H9 (cell line): ENCODE results near the gene CPLX1. TPM values are rescaled to one million over a fixed set of nuclear protein-coding genes. Genes with fewer than 3 reads are reported as not detected.

ENCODE experiments used
- DNase-seq: peaks from one replicate; pipeline ENCODE4 v3.0.0-alpha.2; 2017
- H2AFZ ChIP-seq: one replicate; pipeline ENCODE4 v1.6.1; 2013; ENCODE audit warnings: mild to moderate bottlenecking, low read length, control low read depth, moderate library complexity
- H2AK5ac ChIP-seq: 2 replicates; pipeline ENCODE4 v1.6.1; 2013; ENCODE audit warnings: low read length, control low read depth, mixed read lengths; ENCODE audit not compliant: insufficient read length
- H2BK120ac ChIP-seq: one replicate; pipeline ENCODE4 v1.6.1; 2013; ENCODE audit warnings: low read depth, mild to moderate bottlenecking, low read length, control low read depth, inconsistent platforms; ENCODE audit not compliant: poor library complexity, severe bottlenecking
- H2BK12ac ChIP-seq: 2 replicates; pipeline ENCODE4 v1.6.1; 2013; ENCODE audit warnings: low read length, control low read depth, mixed read lengths, low read depth; ENCODE audit not compliant: insufficient read length
- H2BK15ac ChIP-seq: 2 replicates; pipeline ENCODE4 v1.6.1; 2013; ENCODE audit warnings: low read depth, low read length, control low read depth
- H2BK20ac ChIP-seq: one replicate; pipeline ENCODE4 v1.6.1; 2013; ENCODE audit warnings: low read depth, mild to moderate bottlenecking, low read length, control low read depth, inconsistent platforms; ENCODE audit not compliant: poor library complexity, severe bottlenecking
- H2BK5ac ChIP-seq: 2 replicates; pipeline ENCODE4 v1.6.1; 2013; ENCODE audit warnings: low read length, control low read depth, mixed read lengths; ENCODE audit not compliant: insufficient read length
- H3K14ac ChIP-seq: 2 replicates; pipeline ENCODE4 v1.6.1; 2013; ENCODE audit warnings: low read length, control low read depth; ENCODE audit not compliant: insufficient read depth
- H3K18ac ChIP-seq: 2 replicates; pipeline ENCODE4 v1.6.1; 2013; ENCODE audit warnings: low read depth, mild to moderate bottlenecking, mixed read lengths, low read length, control low read depth; ENCODE audit not compliant: insufficient read length
- H3K23ac ChIP-seq: 2 replicates; pipeline ENCODE4 v1.6.1; 2013; ENCODE audit warnings: low read length, control low read depth, mixed read lengths, low read depth; ENCODE audit not compliant: insufficient read length
- H3K23me2 ChIP-seq: 2 replicates; pipeline ENCODE4 v1.6.1; 2013; ENCODE audit warnings: low read depth, mild to moderate bottlenecking, mixed read lengths, low read length, control low read depth; ENCODE audit not compliant: insufficient read length, poor library complexity, severe bottlenecking
- H3K27ac ChIP-seq: 2 replicates; pipeline ENCODE4 v1.5.1; 2013; ENCODE audit warnings: low read length, control low read depth, mixed read lengths, low read depth; ENCODE audit not compliant: insufficient read length
- H3K27me3 ChIP-seq: 2 replicates; pipeline ENCODE4 v1.6.1; 2013; ENCODE audit warnings: low read length, control low read depth, inconsistent platforms; ENCODE audit not compliant: insufficient read depth
- H3K4ac ChIP-seq: 2 replicates; pipeline ENCODE4 v1.6.1; 2013; ENCODE audit warnings: low read depth, mild to moderate bottlenecking, control low read depth, inconsistent platforms, low read length, moderate library complexity
- H3K4me1 ChIP-seq: 2 replicates; pipeline ENCODE4 v1.6.1; 2013; ENCODE audit warnings: low read length, control low read depth, inconsistent platforms; ENCODE audit not compliant: insufficient read depth
- H3K4me2 ChIP-seq: 2 replicates; pipeline ENCODE4 v1.6.1; 2013; ENCODE audit warnings: low read length, control low read depth, mixed read lengths; ENCODE audit not compliant: insufficient read length, insufficient read depth
- H3K56ac ChIP-seq: 2 replicates; pipeline ENCODE4 v1.6.1; 2013; ENCODE audit warnings: low read depth, mild to moderate bottlenecking, mixed read lengths, low read length, control low read depth; ENCODE audit not compliant: insufficient read length
- H3K79me1 ChIP-seq: 2 replicates; pipeline ENCODE4 v1.6.1; 2013; ENCODE audit warnings: low read depth, mild to moderate bottlenecking, moderate library complexity, low read length, control low read depth, inconsistent platforms; ENCODE audit not compliant: insufficient read depth, poor library complexity, severe bottlenecking
- H3K79me2 ChIP-seq: 2 replicates; pipeline ENCODE4 v1.6.1; 2013; ENCODE audit warnings: low read length, control low read depth, inconsistent platforms; ENCODE audit not compliant: insufficient read depth
- H3K9ac ChIP-seq: 2 replicates; pipeline ENCODE4 v1.6.1; 2013; ENCODE audit warnings: low read length, control low read depth, mixed read lengths; ENCODE audit not compliant: insufficient read length; ENCODE audit errors: extremely low read depth
- H3K9me3 ChIP-seq: one replicate; pipeline ENCODE4 v1.6.1; 2013; ENCODE audit warnings: low read depth, low read length, inconsistent platforms; ENCODE audit not compliant: control insufficient read depth
- H3T11ph ChIP-seq: one replicate; pipeline ENCODE4 v1.6.1; 2013; ENCODE audit warnings: mild to moderate bottlenecking, low read length, control low read depth, inconsistent platforms
- H4K20me1 ChIP-seq: one replicate; pipeline ENCODE4 v1.6.1; 2013; ENCODE audit not compliant: control insufficient read depth, insufficient read length, insufficient read depth
- H4K5ac ChIP-seq: 2 replicates; pipeline ENCODE4 v1.6.1; 2013; ENCODE audit warnings: low read depth, mild to moderate bottlenecking, mixed read lengths, low read length, control low read depth; ENCODE audit not compliant: insufficient read length
- H4K8ac ChIP-seq: replicated peaks from 2 replicates; pipeline ENCODE4 v1.6.1; 2013; ENCODE audit warnings: low read length, control low read depth, mixed read lengths, low read depth; ENCODE audit not compliant: insufficient read length
- H4K91ac ChIP-seq: 2 replicates; pipeline ENCODE4 v1.6.1; 2013; ENCODE audit warnings: low read depth, mild to moderate bottlenecking, moderate library complexity, mixed read lengths, low read length, control low read depth; ENCODE audit not compliant: insufficient read length
- H3K27ac Mint-ChIP-seq, 3 experiments: 2 replicates in 2 of 3; 3 replicates in 1 of 3; pipeline ENCODE4 v1.8.0; 2020 to 2021; ENCODE audit warnings: mixed read lengths in 3 of 3, mild to moderate bottlenecking in 1 of 3, moderate library complexity in 1 of 3
- H3K27me3 Mint-ChIP-seq: 2 replicates; pipeline ENCODE4 v1.8.0; 2021; ENCODE audit warnings: low read depth, mild to moderate bottlenecking, moderate library complexity, mixed read lengths
- H3K36me3 Mint-ChIP-seq, 3 experiments: 2 replicates in 2 of 3; 3 replicates in 1 of 3; pipeline ENCODE4 v1.8.0; 2020 to 2021; ENCODE audit warnings: low read depth in 3 of 3, mixed read lengths in 3 of 3; ENCODE audit not compliant: insufficient read depth in 1 of 3
- H3K4me1 Mint-ChIP-seq, 2 experiments: 2 replicates each; pipeline ENCODE4 v1.8.0; 2020; ENCODE audit warnings: mixed read lengths in 2 of 2
- H3K4me3 Mint-ChIP-seq, 2 experiments: 2 replicates in 1 of 2; 3 replicates in 1 of 2; pipeline ENCODE4 v1.8.0; 2020 to 2021; ENCODE audit warnings: mild to moderate bottlenecking in 2 of 2, mixed read lengths in 2 of 2, moderate library complexity in 1 of 2
- H3K9me3 Mint-ChIP-seq, 2 experiments: 2 replicates in 1 of 2; 3 replicates in 1 of 2; pipeline ENCODE4 v1.8.0; 2020; ENCODE audit warnings: mild to moderate bottlenecking in 2 of 2, mixed read lengths in 2 of 2, moderate library complexity in 1 of 2
- WGBS: extraction: QIAGEN DNeasy Blood & Tissue Kit; methylation state at CpG from one replicate; pipeline ENCODE4 v1.1.7; 2013; ENCODE audit warnings: missing lambda C conversion rate, low lambda C conversion rate, mixed read lengths; ENCODE audit not compliant: insufficient read length; ENCODE audit errors: extremely low coverage; 5-methylcytosine and 5-hydroxymethylcytosine counted together
- total RNA-seq: library from RNA; stranded (reverse); gene quantifications from 2 replicates; pipeline ENCODE4 v1.2.1, GENCODE V29; 2021
- TF ChIP-seq, protein P1 (sequence below): fragments of 200-600 bp; sonication (generic); conservative IDR thresholded peaks from 3 replicates; pipeline ENCODE4 v1.8.0; 2021; ENCODE audit warnings: antibody characterized with exemption, mild to moderate bottlenecking

CPLX1 gene
- total RNA-seq, 1 experiment from 2014 or later = 0.90 TPM

DNA sequence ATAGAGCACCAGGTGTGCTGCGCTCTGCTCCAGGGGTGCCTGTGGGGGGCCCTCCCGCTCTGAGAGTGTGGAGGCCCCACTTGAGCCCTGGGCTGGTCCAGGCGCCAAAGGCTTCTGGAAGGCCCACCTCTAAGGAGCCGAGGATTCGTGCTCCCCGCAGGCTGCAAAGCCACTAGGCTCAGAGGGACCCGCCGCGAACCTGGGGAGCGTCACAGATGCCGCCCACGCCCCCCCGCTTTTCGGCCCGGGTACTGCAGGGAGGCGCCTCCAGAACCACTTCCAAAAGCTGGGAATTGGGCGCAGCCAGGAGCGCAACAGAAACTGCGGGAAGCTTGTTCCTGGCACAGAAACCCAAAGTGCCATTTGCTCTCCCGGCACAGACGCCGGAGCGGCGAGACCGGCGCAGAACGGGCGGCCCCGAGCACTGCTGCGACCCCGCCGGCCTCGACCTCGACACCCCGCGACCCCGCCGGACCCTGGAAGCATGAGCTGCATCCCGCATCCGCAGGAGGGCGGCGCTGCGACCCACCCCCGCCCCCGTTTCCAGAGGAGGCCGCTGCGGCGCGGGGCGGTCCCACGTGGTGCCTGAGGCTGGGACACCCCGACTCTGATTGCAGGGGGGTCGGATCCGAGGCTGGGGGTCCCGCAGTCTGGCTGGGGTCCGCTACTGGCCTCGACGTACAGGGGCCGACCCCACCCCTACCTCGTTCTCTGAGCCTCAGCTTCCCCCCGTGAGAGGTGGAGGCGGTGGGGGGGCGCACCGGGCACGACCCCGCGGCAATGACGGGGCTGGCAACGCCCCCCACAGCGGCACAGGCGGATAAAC, 30.8 kb downstream of the CPLX1 start:
- no peaks in the 10 kb centered on the region for H3K79me2 ChIP-seq
- H4K5ac ChIP-seq = no peak overlapping the region
- WGBS = no CpG with 5 or more reads among the region's 71 CpGs
- H3K4me1 Mint-ChIP-seq = peaks cover 22 to 23% of the 10 kb centered on the region in 2 experiments
- no peak overlapping the region for H2BK20ac ChIP-seq
- no peak overlapping the region for H2BK120ac ChIP-seq
- no peak overlapping the region for H2AFZ ChIP-seq
- H4K8ac ChIP-seq = no peak overlapping the region
- H3K27ac Mint-ChIP-seq = no peak overlapping the region
- no peak overlapping the region for H4K91ac ChIP-seq
- peaks cover 4% of the 10 kb centered on the region; the same call in 1 of the 2 replicates for H3K27me3 ChIP-seq
- no peak overlapping the region for H3K4ac ChIP-seq
- H3K79me1 ChIP-seq = no peaks in the 10 kb centered on the region
- H2AK5ac ChIP-seq = no peak overlapping the region
- H3K14ac ChIP-seq = no peak overlapping the region
- H4K20me1 ChIP-seq = no peaks in the 10 kb centered on the region
- H3K18ac ChIP-seq = no peak overlapping the region
- H3K27me3 Mint-ChIP-seq = peaks cover 70% of the 10 kb centered on the region
- no peaks in the 10 kb centered on the region; the same call in 1 of the 2 replicates for H3K4me1 ChIP-seq
- H3K23ac ChIP-seq = no peak overlapping the region
- no peak overlapping the region for H2BK12ac ChIP-seq
- no peaks in the 10 kb centered on the region for H3K23me2 ChIP-seq
- H3K36me3 Mint-ChIP-seq = 0 out of 7 replicates have a peak, but pooled peaks cover 0 to 1% (median 0%) of the 10 kb centered on the region in 3 experiments
- no peak for DNase-seq
- H3K56ac ChIP-seq = no peak overlapping the region
- H2BK5ac ChIP-seq = no peak overlapping the region
- H3K9me3 Mint-ChIP-seq = peaks cover 0 to 2% of the 10 kb centered on the region in 2 experiments; a peak in 1 of 5 replicates
- H3K27ac ChIP-seq = no peak overlapping the region
- peak overlapping the region in 1 of 2 experiments; percentile 65; a peak in 2 of 5 replicates for H3K4me3 Mint-ChIP-seq
- H3T11ph ChIP-seq = no peak overlapping the region
- H2BK15ac ChIP-seq = no peak overlapping the region
- no peak overlapping the region for H3K9ac ChIP-seq
- no peaks in the 10 kb centered on the region for H3K9me3 ChIP-seq
- H3K4me2 ChIP-seq = peak overlapping the region; percentile 34
- TF ChIP-seq, protein P1, sequence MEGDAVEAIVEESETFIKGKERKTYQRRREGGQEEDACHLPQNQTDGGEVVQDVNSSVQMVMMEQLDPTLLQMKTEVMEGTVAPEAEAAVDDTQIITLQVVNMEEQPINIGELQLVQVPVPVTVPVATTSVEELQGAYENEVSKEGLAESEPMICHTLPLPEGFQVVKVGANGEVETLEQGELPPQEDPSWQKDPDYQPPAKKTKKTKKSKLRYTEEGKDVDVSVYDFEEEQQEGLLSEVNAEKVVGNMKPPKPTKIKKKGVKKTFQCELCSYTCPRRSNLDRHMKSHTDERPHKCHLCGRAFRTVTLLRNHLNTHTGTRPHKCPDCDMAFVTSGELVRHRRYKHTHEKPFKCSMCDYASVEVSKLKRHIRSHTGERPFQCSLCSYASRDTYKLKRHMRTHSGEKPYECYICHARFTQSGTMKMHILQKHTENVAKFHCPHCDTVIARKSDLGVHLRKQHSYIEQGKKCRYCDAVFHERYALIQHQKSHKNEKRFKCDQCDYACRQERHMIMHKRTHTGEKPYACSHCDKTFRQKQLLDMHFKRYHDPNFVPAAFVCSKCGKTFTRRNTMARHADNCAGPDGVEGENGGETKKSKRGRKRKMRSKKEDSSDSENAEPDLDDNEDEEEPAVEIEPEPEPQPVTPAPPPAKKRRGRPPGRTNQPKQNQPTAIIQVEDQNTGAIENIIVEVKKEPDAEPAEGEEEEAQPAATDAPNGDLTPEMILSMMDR = no peak
